ENCODE data around the gene SART3.
"Not testable (repeated sequence)": the region's sequence is repeated elsewhere in the genome, so short reads cannot be mapped to it uniquely, and the experiment has no call there.

Gene SART3

GRCh38 chr12:108594960-108595710 lies 34.2 kb upstream of the SART3 start:
- H3K9me3 ChIP-seq (ENCODE audit: insufficient read depth, low read depth, low read length), result no peaks in the 10 kb centered on the region
- H3K36me3 ChIP-seq (ENCODE audit: insufficient read depth, low read depth, low read length), result no peaks in the 10 kb centered on the region
- no peaks in the 10 kb centered on the region for H3K27me3 ChIP-seq (ENCODE audit: insufficient read depth, low read length)
- no peak overlapping the region for H3K9ac ChIP-seq (ENCODE audit: low read depth, low read length)
- no peak overlapping the region for H3K4me3 ChIP-seq (ENCODE audit: low read length)
- no peak overlapping the region for H3K27ac ChIP-seq (ENCODE audit: low read length)
- no peaks in the 10 kb centered on the region for H3K4me1 ChIP-seq (ENCODE audit: insufficient read depth, low read length)

GRCh38 chr12:108594323-108594903 lies 33.4 kb upstream of the SART3 start:
- Histone ChIP-seq H3K9ac (ENCODE audit: low read depth, low read length) (no peak overlapping the region), H3K4me1 (ENCODE audit: insufficient read depth, low read length) (peaks cover 3% of the 10 kb centered on the region; the same call in 1 of the 2 replicates), H3K27me3 (ENCODE audit: insufficient read depth, low read length) (no peaks in the 10 kb centered on the region), H3K36me3 (ENCODE audit: insufficient read depth, low read depth, low read length) (no peaks in the 10 kb centered on the region), H3K9me3 (ENCODE audit: insufficient read depth, low read depth, low read length) (no peaks in the 10 kb centered on the region), H3K27ac (ENCODE audit: low read length) (no peak overlapping the region), H3K4me3 (ENCODE audit: low read length) (no peak overlapping the region)

GRCh38 chr12:108592033-108592909 lies 31.3 kb upstream of the SART3 start:
- Histone ChIP-seq H3K4me3 (ENCODE audit: low read length) (no peak overlapping the region), H3K9ac (ENCODE audit: low read depth, low read length) (no peak overlapping the region), H3K27me3 (ENCODE audit: insufficient read depth, low read length) (no peaks in the 10 kb centered on the region), H3K36me3 (ENCODE audit: insufficient read depth, low read depth, low read length) (no peaks in the 10 kb centered on the region), H3K27ac (ENCODE audit: low read length) (no peak overlapping the region), H3K4me1 (ENCODE audit: insufficient read depth, low read length) (peaks cover 7% of the 10 kb centered on the region; the same call in 1 of the 2 replicates), H3K9me3 (ENCODE audit: insufficient read depth, low read depth, low read length) (no peaks in the 10 kb centered on the region)

GRCh38 chr12:108591267-108591980 lies 30.5 kb upstream of the SART3 start:
- H3K9me3 ChIP-seq (ENCODE audit: insufficient read depth, low read depth, low read length), result no peaks in the 10 kb centered on the region
- H3K4me3 ChIP-seq (ENCODE audit: low read length), result no peak overlapping the region
- no peak overlapping the region for H3K27ac ChIP-seq (ENCODE audit: low read length)
- no peaks in the 10 kb centered on the region for H3K27me3 ChIP-seq (ENCODE audit: insufficient read depth, low read length)
- H3K36me3 ChIP-seq (ENCODE audit: insufficient read depth, low read depth, low read length), result no peaks in the 10 kb centered on the region
- peaks cover 7% of the 10 kb centered on the region; the same call in 1 of the 2 replicates for H3K4me1 ChIP-seq (ENCODE audit: insufficient read depth, low read length)
- no peak overlapping the region for H3K9ac ChIP-seq (ENCODE audit: low read depth, low read length)

GRCh38 chr12:108590463-108590862 lies 29.5 kb upstream of the SART3 start:
- not testable (repeated sequence) for H3K36me3 ChIP-seq (ENCODE audit: insufficient read depth, low read depth, low read length); H3K9me3 ChIP-seq (ENCODE audit: insufficient read depth, low read depth, low read length); H3K4me1 ChIP-seq (ENCODE audit: insufficient read depth, low read length); H3K9ac ChIP-seq (ENCODE audit: low read depth, low read length); H3K4me3 ChIP-seq (ENCODE audit: low read length); H3K27ac ChIP-seq (ENCODE audit: low read length); H3K27me3 ChIP-seq (ENCODE audit: insufficient read depth, low read length)

GRCh38 chr12:108589840-108590229 lies 28.9 kb upstream of the SART3 start:
- Histone ChIP-seq H3K27me3 (ENCODE audit: insufficient read depth, low read length) (no peaks in the 10 kb centered on the region), H3K4me1 (ENCODE audit: insufficient read depth, low read length) (peaks cover 7% of the 10 kb centered on the region; the same call in 1 of the 2 replicates), H3K4me3 (ENCODE audit: low read length) (no peak overlapping the region), H3K27ac (ENCODE audit: low read length) (no peak overlapping the region), H3K36me3 (ENCODE audit: insufficient read depth, low read depth, low read length) (no peaks in the 10 kb centered on the region), H3K9me3 (ENCODE audit: insufficient read depth, low read depth, low read length) (no peaks in the 10 kb centered on the region), H3K9ac (ENCODE audit: low read depth, low read length) (no peak overlapping the region; the same call in 1 of the 2 replicates)

GRCh38 chr12:108589028-108589839 lies 28.3 kb upstream of the SART3 start:
- Histone ChIP-seq H3K4me1 (ENCODE audit: insufficient read depth, low read length) (peaks cover 7% of the 10 kb centered on the region; the same call in 1 of the 2 replicates), H3K9ac (ENCODE audit: low read depth, low read length) (no peak overlapping the region; the same call in 1 of the 2 replicates), H3K36me3 (ENCODE audit: insufficient read depth, low read depth, low read length) (no peaks in the 10 kb centered on the region), H3K27ac (ENCODE audit: low read length) (no peak overlapping the region), H3K9me3 (ENCODE audit: insufficient read depth, low read depth, low read length) (no peaks in the 10 kb centered on the region), H3K27me3 (ENCODE audit: insufficient read depth, low read length) (no peaks in the 10 kb centered on the region), H3K4me3 (ENCODE audit: low read length) (no peak overlapping the region)

GRCh38 chr12:108587826-108588225 lies 26.9 kb upstream of the SART3 start:
- Histone ChIP-seq H3K27ac (ENCODE audit: low read length) (no peak overlapping the region), H3K9ac (ENCODE audit: low read depth, low read length) (no peak overlapping the region)

GRCh38 chr12:108586306-108586705 lies 25.3 kb upstream of the SART3 start:
- Histone ChIP-seq H3K27ac (ENCODE audit: low read length) (no peak overlapping the region), H3K9me3 (ENCODE audit: insufficient read depth, low read depth, low read length) (no peaks in the 10 kb centered on the region), H3K36me3 (ENCODE audit: insufficient read depth, low read depth, low read length) (no peaks in the 10 kb centered on the region), H3K9ac (ENCODE audit: low read depth, low read length) (no peak overlapping the region), H3K27me3 (ENCODE audit: insufficient read depth, low read length) (no peaks in the 10 kb centered on the region), H3K4me3 (ENCODE audit: low read length) (no peak overlapping the region), H3K4me1 (ENCODE audit: insufficient read depth, low read length) (peaks cover 7% of the 10 kb centered on the region; the same call in 1 of the 2 replicates)

More at GRCh38 chr12:108587826-108588225, 26.9 kb upstream of the SART3 start:
- Histone ChIP-seq H3K4me3 (ENCODE audit: low read length) (no peak overlapping the region), H3K4me1 (ENCODE audit: insufficient read depth, low read length) (peaks cover 7% of the 10 kb centered on the region; the same call in 1 of the 2 replicates), H3K36me3 (ENCODE audit: insufficient read depth, low read depth, low read length) (no peaks in the 10 kb centered on the region), H3K9me3 (ENCODE audit: insufficient read depth, low read depth, low read length) (no peaks in the 10 kb centered on the region), H3K27me3 (ENCODE audit: insufficient read depth, low read length) (no peaks in the 10 kb centered on the region)

- no peaks in the 10 kb centered on the region for H3K9me3 ChIP-seq (ENCODE audit: insufficient read depth, low read depth, low read length)
- no peak overlapping the region for H3K9ac ChIP-seq (ENCODE audit: low read depth, low read length)
- H3K4me3 ChIP-seq (ENCODE audit: low read length), result no peak overlapping the region
- H3K27ac ChIP-seq (ENCODE audit: low read length), result no peak overlapping the region
- peaks cover 7% of the 10 kb centered on the region; the same call in 1 of the 2 replicates for H3K4me1 ChIP-seq (ENCODE audit: insufficient read depth, low read length)
- H3K27me3 ChIP-seq (ENCODE audit: insufficient read depth, low read length), result no peaks in the 10 kb centered on the region
- H3K36me3 ChIP-seq (ENCODE audit: insufficient read depth, low read depth, low read length), result no peaks in the 10 kb centered on the region
Measured at GRCh38 chr12:108585864-108586263, 24.9 kb upstream of the SART3 start.
